ENCODE data around the gene LYPD6.
A peak's percentile ranks its signal among the peaks of the same experiment; 100 is the strongest.

Gene LYPD6

DNA sequence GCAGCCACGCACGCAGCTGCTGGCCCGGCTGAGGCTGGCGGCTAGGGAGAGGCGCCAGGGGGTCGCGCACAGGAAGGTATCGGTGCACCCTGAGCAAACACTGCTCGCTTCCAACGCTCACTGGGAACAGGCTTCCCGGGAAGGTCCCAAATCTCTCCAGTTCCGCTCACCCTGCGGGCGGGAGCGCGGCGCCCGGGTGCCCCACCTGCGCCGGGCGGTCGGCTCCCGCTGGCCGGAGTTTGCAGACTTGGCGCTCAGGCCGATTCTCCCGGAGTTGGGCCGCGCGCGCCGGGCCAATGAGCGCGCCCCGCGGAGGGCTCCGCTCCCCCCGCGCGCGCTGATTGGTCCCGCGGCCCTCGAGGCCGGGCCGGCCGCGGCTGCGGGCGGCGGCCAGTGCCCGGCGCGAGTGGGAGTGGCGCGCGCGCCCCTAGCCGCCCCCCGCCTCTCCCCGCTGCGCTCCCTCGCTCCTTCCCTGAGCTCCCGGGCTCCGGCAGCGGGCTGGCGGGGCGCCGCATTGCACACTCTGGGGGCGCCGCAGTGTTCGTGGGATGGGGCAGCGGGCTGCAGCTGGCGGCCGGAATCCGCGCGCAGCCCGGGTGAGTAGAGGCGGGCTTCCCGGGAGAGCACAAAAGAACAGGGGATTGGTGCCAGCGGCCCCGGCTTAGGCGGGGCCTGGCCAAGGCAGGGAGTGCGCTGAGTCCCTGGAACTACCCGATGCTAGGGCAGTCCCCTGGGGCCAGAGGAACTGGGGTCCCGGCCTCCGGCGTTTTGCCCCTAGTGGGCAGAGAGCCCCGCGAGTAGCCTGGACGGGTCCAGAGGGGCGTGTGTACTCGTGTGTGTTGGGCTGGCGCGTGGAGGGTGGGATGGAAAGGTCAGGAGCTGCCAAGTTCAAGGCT is at the start of gene LYPD6:
TSS of gene LYPD6 (plus strand) at position 461 of the 896 bp plus-strand sequence. CDS start 107,122 bp downstream, outside the sequence.
- TF ChIP-seq NFIC (IDR thresholded peaks at IDR 0.05) = peak; percentile 0; the same call in 1 of the 2 replicates
- TF ChIP-seq USF1 (IDR thresholded peaks at IDR 0.05) = no peak
- TF ChIP-seq YY1 (IDR thresholded peaks at IDR 0.05; ENCODE audit: low read depth) = no peak
- TF ChIP-seq RAD21 (IDR thresholded peaks at IDR 0.05; ENCODE audit: low read depth) = no peak
- TF ChIP-seq, protein P1, sequence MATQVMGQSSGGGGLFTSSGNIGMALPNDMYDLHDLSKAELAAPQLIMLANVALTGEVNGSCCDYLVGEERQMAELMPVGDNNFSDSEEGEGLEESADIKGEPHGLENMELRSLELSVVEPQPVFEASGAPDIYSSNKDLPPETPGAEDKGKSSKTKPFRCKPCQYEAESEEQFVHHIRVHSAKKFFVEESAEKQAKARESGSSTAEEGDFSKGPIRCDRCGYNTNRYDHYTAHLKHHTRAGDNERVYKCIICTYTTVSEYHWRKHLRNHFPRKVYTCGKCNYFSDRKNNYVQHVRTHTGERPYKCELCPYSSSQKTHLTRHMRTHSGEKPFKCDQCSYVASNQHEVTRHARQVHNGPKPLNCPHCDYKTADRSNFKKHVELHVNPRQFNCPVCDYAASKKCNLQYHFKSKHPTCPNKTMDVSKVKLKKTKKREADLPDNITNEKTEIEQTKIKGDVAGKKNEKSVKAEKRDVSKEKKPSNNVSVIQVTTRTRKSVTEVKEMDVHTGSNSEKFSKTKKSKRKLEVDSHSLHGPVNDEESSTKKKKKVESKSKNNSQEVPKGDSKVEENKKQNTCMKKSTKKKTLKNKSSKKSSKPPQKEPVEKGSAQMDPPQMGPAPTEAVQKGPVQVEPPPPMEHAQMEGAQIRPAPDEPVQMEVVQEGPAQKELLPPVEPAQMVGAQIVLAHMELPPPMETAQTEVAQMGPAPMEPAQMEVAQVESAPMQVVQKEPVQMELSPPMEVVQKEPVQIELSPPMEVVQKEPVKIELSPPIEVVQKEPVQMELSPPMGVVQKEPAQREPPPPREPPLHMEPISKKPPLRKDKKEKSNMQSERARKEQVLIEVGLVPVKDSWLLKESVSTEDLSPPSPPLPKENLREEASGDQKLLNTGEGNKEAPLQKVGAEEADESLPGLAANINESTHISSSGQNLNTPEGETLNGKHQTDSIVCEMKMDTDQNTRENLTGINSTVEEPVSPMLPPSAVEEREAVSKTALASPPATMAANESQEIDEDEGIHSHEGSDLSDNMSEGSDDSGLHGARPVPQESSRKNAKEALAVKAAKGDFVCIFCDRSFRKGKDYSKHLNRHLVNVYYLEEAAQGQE (IDR thresholded peaks at IDR 0.05; ENCODE audit: low read depth) = no peak
- TF ChIP-seq TAF1 (IDR thresholded peaks at IDR 0.05; ENCODE audit: low read depth) = peak; percentile 17; the same call in 1 of the 2 replicates
- no peak for TF ChIP-seq CEBPB (IDR thresholded peaks at IDR 0.05)
- peak; percentile 31 for TF ChIP-seq MAX (IDR thresholded peaks at IDR 0.05)
- peak; percentile 37; the same call in 1 of the 2 replicates for TF ChIP-seq ZBTB7A (IDR thresholded peaks at IDR 0.05; ENCODE audit: low read depth)
- TF ChIP-seq EP300 (IDR thresholded peaks at IDR 0.05; ENCODE audit: borderline replicate concordance) = no peak

DNA sequence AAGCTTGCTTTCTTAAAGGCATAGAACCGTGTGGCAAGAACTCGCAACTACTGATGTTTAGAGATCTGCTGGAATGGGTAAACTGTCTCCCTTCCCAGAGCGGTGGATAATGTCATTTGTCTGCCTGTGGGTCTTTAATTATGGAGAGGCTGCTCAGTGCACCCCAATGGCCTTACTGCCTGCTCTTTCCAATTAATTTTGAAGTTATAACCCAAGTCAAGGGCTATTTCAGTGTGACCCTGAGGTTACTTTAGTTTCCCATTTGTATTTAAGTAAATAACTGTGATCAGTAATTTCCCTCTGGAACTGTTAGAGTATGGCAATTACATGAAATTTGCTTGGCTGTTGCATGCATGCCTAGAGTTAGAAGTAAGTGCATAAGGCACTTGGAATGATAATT is 48.9 kb upstream of the LYPD6 start:
- TF ChIP-seq TEAD4 (IDR thresholded peaks at IDR 0.05) (no peak), RAD21 (IDR thresholded peaks at IDR 0.05; ENCODE audit: low read depth) (no peak), TCF12 (IDR thresholded peaks at IDR 0.05; ENCODE audit: low read depth) (no peak), TAF1 (IDR thresholded peaks at IDR 0.05; ENCODE audit: low read depth) (no peak), USF1 (IDR thresholded peaks at IDR 0.05) (no peak), CEBPB (IDR thresholded peaks at IDR 0.05) (no peak), CREB1 (IDR thresholded peaks at IDR 0.05; ENCODE audit: low read depth) (no peak), EGR1 (IDR thresholded peaks at IDR 0.05) (no peak), ZBTB7A (IDR thresholded peaks at IDR 0.05; ENCODE audit: low read depth) (no peak), MAX (IDR thresholded peaks at IDR 0.05) (no peak), NFIC (IDR thresholded peaks at IDR 0.05) (no peak), FOXM1 (IDR thresholded peaks at IDR 0.05; ENCODE audit: borderline replicate concordance, low read depth) (no peak), YY1 (IDR thresholded peaks at IDR 0.05; ENCODE audit: low read depth) (no peak), EP300 (IDR thresholded peaks at IDR 0.05; ENCODE audit: borderline replicate concordance) (no peak)
- TF ChIP-seq, protein P1 (IDR thresholded peaks at IDR 0.05; ENCODE audit: low read depth) = no peak

DNA sequence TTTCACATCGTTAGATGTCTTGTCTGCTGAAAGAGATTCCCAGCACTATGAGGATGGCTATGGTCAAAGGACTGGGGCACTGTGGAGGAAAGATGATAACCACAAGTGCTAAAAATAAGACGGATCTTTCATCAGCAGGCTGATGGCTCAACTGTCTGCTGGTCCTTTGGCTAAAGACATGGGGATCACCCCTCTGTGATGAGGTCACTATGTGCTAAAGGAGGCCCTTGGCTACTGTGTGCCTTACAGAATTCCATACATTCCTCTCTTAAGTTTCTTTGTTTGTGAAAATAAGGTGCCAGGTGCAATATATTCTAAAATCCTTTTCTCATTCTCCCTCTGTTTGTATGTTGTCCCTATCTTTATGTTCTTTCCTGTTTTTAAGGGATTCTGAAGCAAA is 39.7 kb upstream of the LYPD6 start:
- TF ChIP-seq FOXM1 (IDR thresholded peaks at IDR 0.05; ENCODE audit: borderline replicate concordance, low read depth) (no peak), TEAD4 (IDR thresholded peaks at IDR 0.05) (no peak), RAD21 (IDR thresholded peaks at IDR 0.05; ENCODE audit: low read depth) (no peak), TCF12 (IDR thresholded peaks at IDR 0.05; ENCODE audit: low read depth) (no peak), USF1 (IDR thresholded peaks at IDR 0.05) (no peak), EGR1 (IDR thresholded peaks at IDR 0.05) (no peak), YY1 (IDR thresholded peaks at IDR 0.05; ENCODE audit: low read depth) (no peak), NFIC (IDR thresholded peaks at IDR 0.05) (no peak), MAX (IDR thresholded peaks at IDR 0.05) (no peak), EP300 (IDR thresholded peaks at IDR 0.05; ENCODE audit: borderline replicate concordance) (no peak), CEBPB (IDR thresholded peaks at IDR 0.05) (no peak), ZBTB7A (IDR thresholded peaks at IDR 0.05; ENCODE audit: low read depth) (no peak), TAF1 (IDR thresholded peaks at IDR 0.05; ENCODE audit: low read depth) (no peak), CREB1 (IDR thresholded peaks at IDR 0.05; ENCODE audit: low read depth) (no peak)
- TF ChIP-seq, protein P1 (IDR thresholded peaks at IDR 0.05; ENCODE audit: low read depth) = no peak

Measured in Ishikawa (cell line).